GM18907 (cell line): ENCODE results near the gene SPDEF.

Experiments used
- ATAC-seq: cut with Tn5 transposase; IDR thresholded peaks from one replicate; pipeline ENCODE4 v1.9.1; 2021; ENCODE audit warnings: mild to moderate bottlenecking, moderate library complexity; ENCODE audit not compliant: unreplicated experiment

The SPDEF gene

GRCh38 chr6:34547701-34548644, 8.2 kb downstream of the SPDEF start:
- ATAC-seq: no peak

- ATAC-seq: no peak
These were observed 9.4 kb downstream of the SPDEF start for GRCh38 chr6:34546551-34547321.

GRCh38 chr6:34544776-34545471, 11.2 kb downstream of the SPDEF start:
- ATAC-seq: no peak

GRCh38 chr6:34544052-34544604, 12.0 kb downstream of the SPDEF start:
- ATAC-seq: no peak

- ATAC-seq: no peak
These were observed 12.7 kb downstream of the SPDEF start for GRCh38 chr6:34543421-34543820.

- ATAC-seq: no peak
These were observed 15.3 kb downstream of the SPDEF start for GRCh38 chr6:34540841-34541240.

GRCh38 chr6:34540222-34540621, 15.9 kb downstream of the SPDEF start:
- ATAC-seq: no peak

- no peak for ATAC-seq
These were observed 16.9 kb downstream of the SPDEF start for GRCh38 chr6:34539181-34539580.

- ATAC-seq: no peak
These were observed 17.5 kb downstream of the SPDEF start for GRCh38 chr6:34538581-34538980.

GRCh38 chr6:34537922-34538550, 18.1 kb downstream of the SPDEF start:
- ATAC-seq: no peak

- ATAC-seq: no peak
These were observed 18.9 kb downstream of the SPDEF start for GRCh38 chr6:34536959-34537848.

GRCh38 chr6:34536251-34536958, 19.7 kb downstream of the SPDEF start:
- no peak for ATAC-seq

- no peak for ATAC-seq
These were observed 20.5 kb downstream of the SPDEF start for GRCh38 chr6:34535646-34536045.

GRCh38 chr6:34535199-34535598, 20.9 kb downstream of the SPDEF start:
- no peak for ATAC-seq

GRCh38 chr6:34534656-34535055, 21.5 kb downstream of the SPDEF start:
- no peak for ATAC-seq

GRCh38 chr6:34534146-34534545, 22.0 kb downstream of the SPDEF start:
- no peak for ATAC-seq

- no peak for ATAC-seq
These were observed 23.9 kb downstream of the SPDEF start for GRCh38 chr6:34532230-34532629.

GRCh38 chr6:34531580-34532201, 24.4 kb downstream of the SPDEF start:
- ATAC-seq: no peak
